PFSK-1 (cell line): Measurements from ENCODE around the gene SDF4.

ENCODE experiments used
- FOXP2 ChIP-seq: optimal IDR thresholded peaks from 2 replicates; pipeline ENCODE3; 2011; ENCODE audit warnings: borderline replicate concordance, control low read depth, inconsistent platforms; ENCODE audit not compliant: insufficient read depth; ENCODE audit errors: extremely low read length, extremely low read depth
- POLR2AphosphoS5 ChIP-seq: IDR thresholded peaks from 2 replicates; pipeline ENCODE4 v1.6.1; 2012; ENCODE audit warnings: low read depth, mild to moderate bottlenecking, control low read depth, low read length, moderate library complexity
- SIN3A ChIP-seq: IDR thresholded peaks from 2 replicates; pipeline ENCODE4 v1.6.1; 2012; ENCODE audit warnings: mild to moderate bottlenecking, low read length, moderate library complexity, borderline replicate concordance; ENCODE audit not compliant: insufficient read depth
- TAF1 ChIP-seq: IDR thresholded peaks from 2 replicates; pipeline ENCODE4 v1.6.1; 2012; ENCODE audit warnings: low read length, control low read depth, borderline replicate concordance; ENCODE audit not compliant: insufficient read depth
- TF ChIP-seq, protein P1 (sequence below), 2 experiments: IDR thresholded peaks; 2 replicates each; pipeline versions ENCODE4 v1.6.1 to v1.8.0; 2011 to 2012; ENCODE audit warnings: low read depth in 2 of 2, low read length in 2 of 2, control low read depth in 1 of 2, inconsistent platforms in 1 of 2, mild to moderate bottlenecking in 1 of 2, moderate library complexity in 1 of 2; ENCODE audit not compliant: insufficient read depth in 1 of 2

Gene SDF4

DNA sequence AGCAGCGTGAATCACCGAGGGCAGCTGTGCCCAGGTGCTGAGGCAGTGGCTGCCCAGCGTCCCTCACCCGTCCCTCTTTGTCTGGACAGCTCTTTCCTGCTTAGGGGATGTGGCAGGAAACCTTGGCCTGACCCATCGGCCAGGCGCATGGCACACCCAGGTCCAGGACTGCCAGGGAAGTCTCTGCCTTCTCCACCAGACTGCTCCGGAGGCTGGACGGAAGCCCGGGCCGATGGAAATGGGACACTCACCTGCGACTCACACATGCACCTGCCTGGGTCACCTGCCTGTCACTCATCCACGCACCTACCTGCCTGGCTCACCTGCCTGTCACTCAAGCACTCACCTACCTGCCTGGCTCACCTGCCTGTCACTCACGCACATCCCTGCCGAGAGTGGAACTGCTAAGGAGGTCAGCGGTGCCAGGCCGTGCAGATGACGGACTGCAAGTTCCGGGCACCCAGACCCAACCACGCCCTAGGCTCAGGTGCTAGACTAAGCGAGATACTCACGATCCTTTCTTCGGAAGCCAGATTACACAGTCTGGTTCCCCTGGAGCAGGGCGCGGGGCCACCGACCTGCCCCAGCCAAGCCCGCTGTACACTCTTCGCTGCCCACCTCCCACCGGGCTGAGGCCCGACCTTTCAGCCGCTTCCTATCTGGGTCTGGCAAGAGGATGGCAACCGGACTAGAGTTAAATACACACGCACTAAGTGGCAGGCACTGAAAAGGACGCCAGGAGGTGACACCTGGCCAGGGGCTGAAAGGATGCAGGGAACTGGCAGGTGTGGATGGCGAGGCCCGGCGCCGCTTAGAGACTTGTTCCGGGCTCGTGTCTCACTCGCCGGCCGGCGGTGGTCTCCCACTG lies 40.8 kb upstream of the SDF4 start:
- TF ChIP-seq, protein P1, sequence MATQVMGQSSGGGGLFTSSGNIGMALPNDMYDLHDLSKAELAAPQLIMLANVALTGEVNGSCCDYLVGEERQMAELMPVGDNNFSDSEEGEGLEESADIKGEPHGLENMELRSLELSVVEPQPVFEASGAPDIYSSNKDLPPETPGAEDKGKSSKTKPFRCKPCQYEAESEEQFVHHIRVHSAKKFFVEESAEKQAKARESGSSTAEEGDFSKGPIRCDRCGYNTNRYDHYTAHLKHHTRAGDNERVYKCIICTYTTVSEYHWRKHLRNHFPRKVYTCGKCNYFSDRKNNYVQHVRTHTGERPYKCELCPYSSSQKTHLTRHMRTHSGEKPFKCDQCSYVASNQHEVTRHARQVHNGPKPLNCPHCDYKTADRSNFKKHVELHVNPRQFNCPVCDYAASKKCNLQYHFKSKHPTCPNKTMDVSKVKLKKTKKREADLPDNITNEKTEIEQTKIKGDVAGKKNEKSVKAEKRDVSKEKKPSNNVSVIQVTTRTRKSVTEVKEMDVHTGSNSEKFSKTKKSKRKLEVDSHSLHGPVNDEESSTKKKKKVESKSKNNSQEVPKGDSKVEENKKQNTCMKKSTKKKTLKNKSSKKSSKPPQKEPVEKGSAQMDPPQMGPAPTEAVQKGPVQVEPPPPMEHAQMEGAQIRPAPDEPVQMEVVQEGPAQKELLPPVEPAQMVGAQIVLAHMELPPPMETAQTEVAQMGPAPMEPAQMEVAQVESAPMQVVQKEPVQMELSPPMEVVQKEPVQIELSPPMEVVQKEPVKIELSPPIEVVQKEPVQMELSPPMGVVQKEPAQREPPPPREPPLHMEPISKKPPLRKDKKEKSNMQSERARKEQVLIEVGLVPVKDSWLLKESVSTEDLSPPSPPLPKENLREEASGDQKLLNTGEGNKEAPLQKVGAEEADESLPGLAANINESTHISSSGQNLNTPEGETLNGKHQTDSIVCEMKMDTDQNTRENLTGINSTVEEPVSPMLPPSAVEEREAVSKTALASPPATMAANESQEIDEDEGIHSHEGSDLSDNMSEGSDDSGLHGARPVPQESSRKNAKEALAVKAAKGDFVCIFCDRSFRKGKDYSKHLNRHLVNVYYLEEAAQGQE (IDR thresholded peaks at IDR 0.05; ENCODE audit: insufficient read depth in 1 of 2, low read depth in 2 of 2, low read length in 2 of 2), result no peak
- TF ChIP-seq TAF1, result no peak
- no peak for TF ChIP-seq POLR2AphosphoS5
- TF ChIP-seq SIN3A, result no peak
- no peak for TF ChIP-seq FOXP2

DNA sequence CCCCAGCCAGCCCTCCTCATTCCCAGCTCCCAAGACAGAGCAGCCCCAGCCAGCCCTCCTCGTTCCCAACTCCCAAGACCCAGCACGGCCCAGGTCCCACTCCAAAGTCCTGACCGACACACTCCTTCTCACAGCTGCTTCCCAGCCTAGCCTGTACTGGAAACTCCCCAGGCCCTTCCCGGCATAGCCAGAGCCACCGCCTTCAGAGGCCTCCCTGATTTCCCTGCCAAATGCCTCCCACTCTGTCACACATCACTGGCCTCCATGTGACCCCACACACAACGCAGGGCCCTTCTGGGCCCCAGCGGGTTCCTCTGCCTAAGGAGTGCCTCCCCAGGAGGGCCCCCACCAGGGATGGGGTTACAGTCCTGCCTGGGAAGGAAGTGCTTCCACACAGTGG lies 39.0 kb upstream of the SDF4 start:
- TF ChIP-seq SIN3A, result no peak
- TF ChIP-seq, protein P1 (IDR thresholded peaks at IDR 0.05; ENCODE audit: insufficient read depth in 1 of 2, low read depth in 2 of 2, low read length in 2 of 2), result no peak
- TF ChIP-seq TAF1, result no peak
- TF ChIP-seq FOXP2, result no peak
- TF ChIP-seq POLR2AphosphoS5, result no peak

DNA sequence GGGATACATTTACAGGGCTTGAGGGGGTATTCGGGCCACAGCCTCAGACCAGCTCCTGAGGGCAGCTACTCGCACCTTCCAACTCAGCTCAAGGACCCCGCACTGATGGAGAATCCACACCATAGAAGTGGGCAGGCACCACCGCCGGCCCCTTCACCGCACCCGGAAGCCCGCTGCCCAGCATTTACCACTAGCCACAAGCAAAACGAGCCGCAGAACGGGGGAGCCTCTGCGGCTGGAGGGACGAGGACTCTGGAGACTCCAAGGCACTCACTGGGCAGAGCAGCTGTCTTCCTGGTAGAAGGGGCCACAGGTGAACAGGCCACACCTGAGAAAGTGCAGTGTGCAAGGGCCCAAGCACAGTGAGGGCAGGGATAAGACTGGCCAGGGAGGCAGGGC lies 36.5 kb upstream of the SDF4 start:
- no peak for TF ChIP-seq POLR2AphosphoS5
- TF ChIP-seq FOXP2, result no peak
- no peak for TF ChIP-seq SIN3A
- TF ChIP-seq TAF1, result no peak
- TF ChIP-seq, protein P1 (IDR thresholded peaks at IDR 0.05; ENCODE audit: insufficient read depth in 1 of 2, low read depth in 2 of 2, low read length in 2 of 2), result no peak

DNA sequence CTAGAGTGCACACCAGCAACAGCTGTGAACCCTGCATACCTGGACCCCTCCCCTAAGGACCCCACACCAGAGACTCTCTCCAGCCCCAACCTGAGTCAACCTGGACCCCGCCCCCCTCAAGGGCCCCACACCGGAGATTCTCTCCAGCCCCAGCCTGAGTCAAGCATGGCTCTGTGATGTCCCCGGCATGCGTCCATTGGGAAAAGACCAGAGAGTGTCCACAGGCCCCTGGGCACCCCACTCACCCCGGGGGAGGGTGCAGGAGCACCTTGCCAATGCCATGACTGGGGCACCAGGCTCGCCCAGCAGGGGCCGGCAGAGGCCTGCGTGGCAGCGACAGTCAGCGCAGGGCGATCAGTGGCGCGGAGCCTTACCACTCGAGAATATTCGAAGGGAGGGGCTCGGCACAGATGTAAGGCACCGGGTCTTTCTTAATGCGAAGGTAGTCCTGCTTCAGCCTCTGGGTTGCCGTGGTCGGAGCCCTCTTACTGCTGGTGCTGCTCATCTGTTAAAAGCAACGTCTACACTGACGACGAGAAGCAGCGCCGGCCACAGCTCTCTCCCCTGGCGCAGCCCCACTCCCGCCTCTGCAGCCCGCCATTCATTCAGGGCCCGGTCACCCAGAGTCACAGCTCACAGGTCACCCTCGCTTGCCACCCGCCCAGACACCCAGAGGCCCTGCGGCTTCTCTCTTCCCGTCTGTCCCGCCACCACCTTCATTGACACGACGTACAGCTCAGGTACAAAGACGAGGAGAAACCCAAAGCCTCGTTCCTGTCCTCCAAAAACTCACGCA lies 35.9 kb upstream of the SDF4 start:
- TF ChIP-seq, protein P1 (IDR thresholded peaks at IDR 0.05; ENCODE audit: insufficient read depth in 1 of 2, low read depth in 2 of 2, low read length in 2 of 2), result no peak
- TF ChIP-seq POLR2AphosphoS5 (no peak), SIN3A (no peak), FOXP2 (no peak), TAF1 (no peak)
